Measurements from ENCODE around the gene NFYC. TPM values are rescaled to one million over a fixed set of nuclear protein-coding genes. Genes with fewer than 3 reads are reported as not detected.

The NFYC gene
- polyA plus RNA-seq, 1 of the 3 experiments (the other 2 are of a cell fraction) = 72.4 TPM

DNA sequence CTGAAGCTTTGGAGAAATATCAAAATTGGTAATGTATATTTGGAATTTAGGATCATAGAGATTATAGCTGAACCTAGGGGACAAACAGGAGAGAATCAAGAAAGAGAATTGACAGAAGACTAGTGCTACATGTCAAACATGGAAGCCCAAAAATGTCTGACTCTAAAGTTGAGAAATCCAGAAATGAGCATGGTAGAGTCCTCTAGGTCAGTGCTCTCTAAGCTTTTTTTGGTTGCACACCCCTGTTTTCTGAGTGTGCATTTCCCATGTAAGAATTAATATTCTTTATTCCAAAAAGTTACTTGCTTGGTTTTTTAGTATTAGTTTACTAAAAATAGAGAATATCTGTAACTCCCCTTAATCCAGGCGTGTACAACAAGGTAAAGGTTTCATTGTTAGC lies 25.6 kb downstream of the NFYC start:
- no peak overlapping the region for H2AFZ ChIP-seq (ENCODE audit: low read depth)
- no peak overlapping the region for H3K27ac ChIP-seq (ENCODE audit: low read depth in 2 of 2, low read length in 1 of 2)
- H3K4me2 ChIP-seq = no peak overlapping the region
- no peaks in the 10 kb centered on the region for H3K9me2 ChIP-seq
- peaks cover 0 to 11% of the 10 kb centered on the region in 2 experiments; a peak in 2 of 4 replicates for H3K4me1 ChIP-seq (ENCODE audit: control insufficient read depth in 1 of 2, insufficient read depth in 2 of 2, low read depth in 1 of 2, low read length in 1 of 2)
- WGBS (ENCODE audit: low lambda C conversion rate) = 73% methylated on average over 1 of the region's 1 CpG
- peaks cover 15 to 22% of the 10 kb centered on the region in 2 experiments for H3K36me3 ChIP-seq (replicated peaks in 1 of 2; ENCODE audit: control insufficient read depth in 1 of 2, insufficient read depth in 2 of 2, low read length in 1 of 2)
- no peaks in the 10 kb centered on the region for H4K20me1 ChIP-seq (ENCODE audit: insufficient read depth)
- H3K27me3 ChIP-seq (ENCODE audit: insufficient read depth) = no peaks in the 10 kb centered on the region
- POLR2A ChIA-PET = no interaction called here
- no peak for TF ChIP-seq CHD2 (IDR thresholded peaks at IDR 0.05; ENCODE audit: low read length, partially characterized antibody)
- TF ChIP-seq TCF12 (IDR thresholded peaks at IDR 0.05) = no peak
- TF ChIP-seq POLR2AphosphoS5 (IDR thresholded peaks at IDR 0.05; ENCODE audit: low read depth, low read length) = no peak
- no peak for TF ChIP-seq EZH2phosphoT487 (IDR thresholded peaks at IDR 0.05; ENCODE audit: borderline replicate concordance, low read depth)
- TF ChIP-seq MEF2A (IDR thresholded peaks at IDR 0.05; ENCODE audit: borderline replicate concordance, low read depth) = no peak
- no peak for TF ChIP-seq SIN3A (IDR thresholded peaks at IDR 0.05; ENCODE audit: borderline replicate concordance, low read depth, low read length)
- no peak for TF ChIP-seq NRF1 (IDR thresholded peaks at IDR 0.05; ENCODE audit: low read depth, low read length)
- TF ChIP-seq YY1 (IDR thresholded peaks at IDR 0.05; ENCODE audit: low read depth) = no peak
- no peak for TF ChIP-seq RFX5 (IDR thresholded peaks at IDR 0.05; ENCODE audit: low read length)
- no peak for TF ChIP-seq FOXJ3 (CRISPR knock-in tag; IDR thresholded peaks at IDR 0.05)
- no peak for TF ChIP-seq SMC3 (IDR thresholded peaks at IDR 0.05; ENCODE audit: low read depth, low read length)
- no peak for TF ChIP-seq ELF1 (IDR thresholded peaks at IDR 0.05)
- no peak for TF ChIP-seq FOXM1 (IDR thresholded peaks at IDR 0.05; ENCODE audit: low read depth)
- no peak for TF ChIP-seq GABPA (IDR thresholded peaks at IDR 0.05; ENCODE audit: low read depth)
- TF ChIP-seq, protein P1, sequence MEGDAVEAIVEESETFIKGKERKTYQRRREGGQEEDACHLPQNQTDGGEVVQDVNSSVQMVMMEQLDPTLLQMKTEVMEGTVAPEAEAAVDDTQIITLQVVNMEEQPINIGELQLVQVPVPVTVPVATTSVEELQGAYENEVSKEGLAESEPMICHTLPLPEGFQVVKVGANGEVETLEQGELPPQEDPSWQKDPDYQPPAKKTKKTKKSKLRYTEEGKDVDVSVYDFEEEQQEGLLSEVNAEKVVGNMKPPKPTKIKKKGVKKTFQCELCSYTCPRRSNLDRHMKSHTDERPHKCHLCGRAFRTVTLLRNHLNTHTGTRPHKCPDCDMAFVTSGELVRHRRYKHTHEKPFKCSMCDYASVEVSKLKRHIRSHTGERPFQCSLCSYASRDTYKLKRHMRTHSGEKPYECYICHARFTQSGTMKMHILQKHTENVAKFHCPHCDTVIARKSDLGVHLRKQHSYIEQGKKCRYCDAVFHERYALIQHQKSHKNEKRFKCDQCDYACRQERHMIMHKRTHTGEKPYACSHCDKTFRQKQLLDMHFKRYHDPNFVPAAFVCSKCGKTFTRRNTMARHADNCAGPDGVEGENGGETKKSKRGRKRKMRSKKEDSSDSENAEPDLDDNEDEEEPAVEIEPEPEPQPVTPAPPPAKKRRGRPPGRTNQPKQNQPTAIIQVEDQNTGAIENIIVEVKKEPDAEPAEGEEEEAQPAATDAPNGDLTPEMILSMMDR (IDR thresholded peaks at IDR 0.05) = no peak
- TF ChIP-seq RXRA (IDR thresholded peaks at IDR 0.05; ENCODE audit: borderline replicate concordance, low read depth) = no peak
- TF ChIP-seq, protein P2, sequence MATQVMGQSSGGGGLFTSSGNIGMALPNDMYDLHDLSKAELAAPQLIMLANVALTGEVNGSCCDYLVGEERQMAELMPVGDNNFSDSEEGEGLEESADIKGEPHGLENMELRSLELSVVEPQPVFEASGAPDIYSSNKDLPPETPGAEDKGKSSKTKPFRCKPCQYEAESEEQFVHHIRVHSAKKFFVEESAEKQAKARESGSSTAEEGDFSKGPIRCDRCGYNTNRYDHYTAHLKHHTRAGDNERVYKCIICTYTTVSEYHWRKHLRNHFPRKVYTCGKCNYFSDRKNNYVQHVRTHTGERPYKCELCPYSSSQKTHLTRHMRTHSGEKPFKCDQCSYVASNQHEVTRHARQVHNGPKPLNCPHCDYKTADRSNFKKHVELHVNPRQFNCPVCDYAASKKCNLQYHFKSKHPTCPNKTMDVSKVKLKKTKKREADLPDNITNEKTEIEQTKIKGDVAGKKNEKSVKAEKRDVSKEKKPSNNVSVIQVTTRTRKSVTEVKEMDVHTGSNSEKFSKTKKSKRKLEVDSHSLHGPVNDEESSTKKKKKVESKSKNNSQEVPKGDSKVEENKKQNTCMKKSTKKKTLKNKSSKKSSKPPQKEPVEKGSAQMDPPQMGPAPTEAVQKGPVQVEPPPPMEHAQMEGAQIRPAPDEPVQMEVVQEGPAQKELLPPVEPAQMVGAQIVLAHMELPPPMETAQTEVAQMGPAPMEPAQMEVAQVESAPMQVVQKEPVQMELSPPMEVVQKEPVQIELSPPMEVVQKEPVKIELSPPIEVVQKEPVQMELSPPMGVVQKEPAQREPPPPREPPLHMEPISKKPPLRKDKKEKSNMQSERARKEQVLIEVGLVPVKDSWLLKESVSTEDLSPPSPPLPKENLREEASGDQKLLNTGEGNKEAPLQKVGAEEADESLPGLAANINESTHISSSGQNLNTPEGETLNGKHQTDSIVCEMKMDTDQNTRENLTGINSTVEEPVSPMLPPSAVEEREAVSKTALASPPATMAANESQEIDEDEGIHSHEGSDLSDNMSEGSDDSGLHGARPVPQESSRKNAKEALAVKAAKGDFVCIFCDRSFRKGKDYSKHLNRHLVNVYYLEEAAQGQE (IDR thresholded peaks at IDR 0.05; ENCODE audit: low read depth, low read length) = no peak
- TF ChIP-seq, protein P3, sequence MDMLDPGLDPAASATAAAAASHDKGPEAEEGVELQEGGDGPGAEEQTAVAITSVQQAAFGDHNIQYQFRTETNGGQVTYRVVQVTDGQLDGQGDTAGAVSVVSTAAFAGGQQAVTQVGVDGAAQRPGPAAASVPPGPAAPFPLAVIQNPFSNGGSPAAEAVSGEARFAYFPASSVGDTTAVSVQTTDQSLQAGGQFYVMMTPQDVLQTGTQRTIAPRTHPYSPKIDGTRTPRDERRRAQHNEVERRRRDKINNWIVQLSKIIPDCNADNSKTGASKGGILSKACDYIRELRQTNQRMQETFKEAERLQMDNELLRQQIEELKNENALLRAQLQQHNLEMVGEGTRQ (IDR thresholded peaks at IDR 0.05; ENCODE audit: borderline replicate concordance, low read depth, low read length) = no peak
- no peak for DNase-seq
- peaks cover 4% of the 10 kb centered on the region for H3F3A ChIP-seq (replicated peaks; ENCODE audit: insufficient read depth)
- CTCF ChIA-PET = interaction anchor here (1.5 kb wide), 1 partner anchor 57 kb away, joined by 4 read pairs; no protein-coding TSS in a partner anchor
- no peak overlapping the region for H3K4me3 ChIP-seq (ENCODE audit: low read depth in 2 of 2, low read length in 1 of 2)
- no peaks in the 10 kb centered on the region for H3K9me3 ChIP-seq
- H3K79me2 ChIP-seq (ENCODE audit: insufficient read depth) = peaks cover 94% of the 10 kb centered on the region
- no peak overlapping the region for H3K9ac ChIP-seq

Measured in SK-N-SH (cell line).